ENCODE results near the gene GPR37L1.

The GPR37L1 gene

GRCh38 chr1:202126426-202126825 is 3.7 kb downstream of the GPR37L1 start:
- no peak for TF ChIP-seq POLR2A (IDR thresholded peaks at IDR 0.05; ENCODE audit: extremely low read depth, insufficient read length)
- H3K4me3 ChIP-seq (ENCODE audit: low read depth, low read length), result no peak overlapping the region
- no peak for DNase-seq (ENCODE audit: low read depth)

GRCh38 chr1:202127061-202127460 is 4.3 kb downstream of the GPR37L1 start:
- DNase-seq (ENCODE audit: low read depth), result no peak
- TF ChIP-seq MAX (IDR thresholded peaks at IDR 0.05; ENCODE audit: low read depth, low read length), result no peak
- no peak for TF ChIP-seq CTCF (IDR thresholded peaks at IDR 0.05; ENCODE audit: low read depth, low read length)
- TF ChIP-seq MYC (IDR thresholded peaks at IDR 0.05; ENCODE audit: low read depth, low read length), result no peak
- no peak for TF ChIP-seq POLR2A (IDR thresholded peaks at IDR 0.05; ENCODE audit: extremely low read depth, insufficient read length)
- no peak overlapping the region for H3K4me3 ChIP-seq (ENCODE audit: low read depth, low read length)

GRCh38 chr1:202127836-202128622 is 5.3 kb downstream of the GPR37L1 start:
- DNase-seq (ENCODE audit: low read depth), result no peak
- TF ChIP-seq MYC (IDR thresholded peaks at IDR 0.05; ENCODE audit: low read depth, low read length), result no peak
- TF ChIP-seq MAX (IDR thresholded peaks at IDR 0.05; ENCODE audit: low read depth, low read length), result no peak
- no peak for TF ChIP-seq POLR2A (IDR thresholded peaks at IDR 0.05; ENCODE audit: extremely low read depth, insufficient read length)
- no peak for TF ChIP-seq CTCF (IDR thresholded peaks at IDR 0.05; ENCODE audit: low read depth, low read length)
- no peak overlapping the region for H3K4me3 ChIP-seq (ENCODE audit: low read depth, low read length)

GRCh38 chr1:202129453-202130296 is 7.0 kb downstream of the GPR37L1 start:
- no peak overlapping the region for H3K4me3 ChIP-seq (ENCODE audit: low read depth, low read length)
- TF ChIP-seq MAX (IDR thresholded peaks at IDR 0.05; ENCODE audit: low read depth, low read length), result no peak
- TF ChIP-seq CTCF (IDR thresholded peaks at IDR 0.05; ENCODE audit: low read depth, low read length), result no peak
- TF ChIP-seq POLR2A (IDR thresholded peaks at IDR 0.05; ENCODE audit: extremely low read depth, insufficient read length), result no peak
- TF ChIP-seq MYC (IDR thresholded peaks at IDR 0.05; ENCODE audit: low read depth, low read length), result no peak
- no peak for DNase-seq (ENCODE audit: low read depth)

- no peak for DNase-seq (ENCODE audit: low read depth)
- no peak overlapping the region for H3K4me3 ChIP-seq (ENCODE audit: low read depth, low read length)
- no peak for TF ChIP-seq CTCF (IDR thresholded peaks at IDR 0.05; ENCODE audit: low read depth, low read length)
- TF ChIP-seq MYC (IDR thresholded peaks at IDR 0.05; ENCODE audit: low read depth, low read length), result no peak
- TF ChIP-seq POLR2A (IDR thresholded peaks at IDR 0.05; ENCODE audit: extremely low read depth, insufficient read length), result no peak
- no peak for TF ChIP-seq MAX (IDR thresholded peaks at IDR 0.05; ENCODE audit: low read depth, low read length)
These were observed 7.6 kb downstream of the GPR37L1 start for GRCh38 chr1:202130297-202130721.

All from NB4 (cell line).